ENCODE results near the gene CDS2. TPM values are rescaled to one million over a fixed set of nuclear protein-coding genes. Genes with fewer than 3 reads are reported as not detected.
A peak's percentile ranks its signal among the peaks of the same experiment; 100 is the strongest.

The CDS2 gene
- total and polyA plus RNA-seq, 4 donors = 9.6 to 31.6 (median 14.4) TPM

GRCh38 chr20:5145365-5146098, 18.7 kb downstream of the CDS2 start:
- peak overlapping the region in 1 of 2 donors; percentile 1 for H3K27ac ChIP-seq (ENCODE audit: low read depth in 1 of 2, low read length in 2 of 2)
- 54% methylated on average over 5 of the region's 5 CpGs for WGBS
- TF ChIP-seq RXRA (IDR thresholded peaks at IDR 0.05) (no peak), RAD21 (IDR thresholded peaks at IDR 0.05) (peak in 1 of 2 donors; percentile 10), YY1 (IDR thresholded peaks at IDR 0.05) (no peak)
- no peaks in the 10 kb centered on the region for H3K36me3 ChIP-seq (ENCODE audit: control insufficient read depth in 4 of 4, insufficient read depth in 3 of 4, low read depth in 1 of 4, low read length in 3 of 4)
- peaks cover 30 to 86% (median 71%) of the 10 kb centered on the region in 4 donors for H3K4me1 ChIP-seq (ENCODE audit: control insufficient read depth in 4 of 4, insufficient read depth in 4 of 4, low read length in 3 of 4)
- DNase-seq (ENCODE audit: low spot score) = no peak
- no peaks in the 10 kb centered on the region for H3K27me3 ChIP-seq (ENCODE audit: control insufficient read depth in 4 of 4, insufficient read depth in 4 of 4, low read length in 3 of 4)
- no peak overlapping the region for H3K4me3 ChIP-seq (ENCODE audit: low read depth in 1 of 3, low read length in 3 of 3)
- no peak overlapping the region for H3K9ac ChIP-seq (ENCODE audit: low read depth in 1 of 2, low read length in 2 of 2)
- no peaks in the 10 kb centered on the region for H3K9me3 ChIP-seq (ENCODE audit: control insufficient read depth in 4 of 4, low read length in 3 of 4)

- Histone ChIP-seq H3K27me3 (ENCODE audit: control insufficient read depth in 4 of 4, insufficient read depth in 4 of 4, low read length in 3 of 4) (no peaks in the 10 kb centered on the region), H3K9ac (ENCODE audit: low read depth in 1 of 2, low read length in 2 of 2) (no peak overlapping the region), H3K4me3 (ENCODE audit: low read depth in 1 of 3, low read length in 3 of 3) (no peak overlapping the region), H3K36me3 (ENCODE audit: control insufficient read depth in 4 of 4, insufficient read depth in 3 of 4, low read depth in 1 of 4, low read length in 3 of 4) (no peaks in the 10 kb centered on the region), H3K9me3 (ENCODE audit: control insufficient read depth in 4 of 4, low read length in 3 of 4) (no peaks in the 10 kb centered on the region), H3K4me1 (ENCODE audit: control insufficient read depth in 4 of 4, insufficient read depth in 4 of 4, low read length in 3 of 4) (peaks cover 30 to 89% (median 71%) of the 10 kb centered on the region in 4 donors), H3K27ac (ENCODE audit: low read depth in 1 of 2, low read length in 2 of 2) (peak overlapping the region in 1 of 2 donors; percentile 1)
- 85% methylated on average over 6 of the region's 6 CpGs for WGBS
- TF ChIP-seq HNF4A (conservative IDR thresholded peaks at IDR 0.05) (peak in 1 of 2 donors; percentile 8), FOXA1 (IDR thresholded peaks at IDR 0.05) (no peak), REST (IDR thresholded peaks at IDR 0.05) (no peak), ZBTB33 (IDR thresholded peaks at IDR 0.05) (no peak), YY1 (IDR thresholded peaks at IDR 0.05) (no peak)
- DNase-seq (ENCODE audit: low spot score) = no peak
Observed at GRCh38 chr20:5146099-5146668, 19.4 kb downstream of the CDS2 start.

- no peak for DNase-seq (ENCODE audit: low spot score)
- Histone ChIP-seq H3K36me3 (ENCODE audit: control insufficient read depth in 4 of 4, insufficient read depth in 3 of 4, low read depth in 1 of 4, low read length in 3 of 4) (no peaks in the 10 kb centered on the region), H3K9ac (ENCODE audit: low read depth in 1 of 2, low read length in 2 of 2) (no peak overlapping the region), H3K4me1 (ENCODE audit: control insufficient read depth in 4 of 4, insufficient read depth in 4 of 4, low read length in 3 of 4) (peaks cover 26 to 81% (median 63%) of the 10 kb centered on the region in 4 donors), H3K4me3 (ENCODE audit: low read depth in 1 of 3, low read length in 3 of 3) (no peak overlapping the region), H3K27me3 (ENCODE audit: control insufficient read depth in 4 of 4, insufficient read depth in 4 of 4, low read length in 3 of 4) (no peaks in the 10 kb centered on the region), H3K9me3 (ENCODE audit: control insufficient read depth in 4 of 4, low read length in 3 of 4) (no peaks in the 10 kb centered on the region), H3K27ac (ENCODE audit: low read depth in 1 of 2, low read length in 2 of 2) (peak overlapping the region in 1 of 2 donors; percentile 3)
- TF ChIP-seq EGR1 (IDR thresholded peaks at IDR 0.05; ENCODE audit: low read depth in 2 of 2) (no peak), FOXA2 (IDR thresholded peaks at IDR 0.05) (no peak), YY1 (IDR thresholded peaks at IDR 0.05) (no peak), MAX (IDR thresholded peaks at IDR 0.05) (no peak)
- 67% methylated on average over 2 of the region's 2 CpGs for WGBS
Observed at GRCh38 chr20:5146871-5147592, 20.2 kb downstream of the CDS2 start.
